ENCODE results near the gene GNAZ. TPM values are rescaled to one million over a fixed set of nuclear protein-coding genes. Genes with fewer than 3 reads are reported as not detected.

The GNAZ gene
- total and polyA plus RNA-seq, 2 donors (not counting 1 experiment from before 2014, with no cell fraction given), result 2.8 to 9.1 TPM

- POLR2A ChIA-PET, result no interaction called here
These were observed 5.4 kb downstream of the GNAZ start for GRCh38 chr22:23075525-23076216.

More at GRCh38 chr22:23075525-23076216, 5.4 kb downstream of the GNAZ start:
- Mint-ChIP-seq H3K27ac (no peak overlapping the region), H3K27me3 (no peaks in the 10 kb centered on the region), H3K4me1 (peaks cover 20% of the 10 kb centered on the region), H3K4me3 (no peak overlapping the region), H3K9me3 (ENCODE audit: insufficient read depth) (no peaks in the 10 kb centered on the region)
- H3K79me2 ChIP-seq (ENCODE audit: control insufficient read depth, insufficient read depth, low read length), result peaks cover 60% of the 10 kb centered on the region
- H3K27me3 ChIP-seq (replicated peaks in 1 of 4; ENCODE audit: control extremely low read depth in 1 of 4, control insufficient read depth in 3 of 4, insufficient read depth in 4 of 4, low read length in 3 of 4), result peaks cover 0 to 6% (median 0%) of the 10 kb centered on the region in 4 experiments
- peak overlapping the region; percentile 9 for H3K4me2 ChIP-seq (replicated peaks; ENCODE audit: low read depth, low read length, poor library complexity, severe bottlenecking)
- 46% methylated on average over 5 of the region's 9 CpGs for WGBS (ENCODE audit: insufficient coverage)
- ATAC-seq (ENCODE audit: low read depth) (no peak), DNase-seq (no peak)
- TF ChIP-seq EZH2 (IDR thresholded peaks at IDR 0.05; ENCODE audit: borderline replicate concordance, insufficient read depth, low read depth, low read length, poor library complexity, severe bottlenecking) (no peak), CTCF (IDR thresholded peaks at IDR 0.05) (no peak)
- no peaks in the 10 kb centered on the region for H3K9me3 ChIP-seq (ENCODE audit: control extremely low read depth in 1 of 3, control insufficient read depth in 2 of 3, insufficient read depth in 1 of 3, low read length in 2 of 3)
- no peak overlapping the region for H3K27ac ChIP-seq (ENCODE audit: low read length in 2 of 2)
- H4K20me1 ChIP-seq (ENCODE audit: control insufficient read depth, insufficient read depth, low read length, poor library complexity, severe bottlenecking), result no peaks in the 10 kb centered on the region
- CTCF ChIA-PET, result interaction anchor here (1.0 kb wide), 1 partner anchor 192 kb away, joined by 3 read pairs; no protein-coding TSS in a partner anchor
- no peak overlapping the region for H2AFZ ChIP-seq (ENCODE audit: insufficient read depth, low read depth, low read length, poor library complexity, severe bottlenecking)
- peaks cover 15 to 30% of the 10 kb centered on the region in 2 donors for H3K4me1 ChIP-seq (ENCODE audit: control insufficient read depth in 2 of 2, insufficient read depth in 2 of 2, low read length in 2 of 2)
- no peaks in the 10 kb centered on the region for H3K36me3 ChIP-seq (replicated peaks in 1 of 2; ENCODE audit: control extremely low read depth in 1 of 2, control insufficient read depth in 1 of 2, extremely low read depth in 1 of 2, insufficient read depth in 2 of 2, low read length in 1 of 2)
- no peak overlapping the region for H3K4me3 ChIP-seq (ENCODE audit: control extremely low read depth in 1 of 5, extremely low read depth in 1 of 5, insufficient read depth in 1 of 5, low read depth in 2 of 5, low read length in 4 of 5)
- intact Hi-C loops (cut with micrococcal nuclease), result no loop called here
- no peak overlapping the region for H3K9ac ChIP-seq (ENCODE audit: low read length)

Data from B cell (primary cell).